NCI-H2107 treated with DMSO at 0.1 percent for 48 hours (cell line): ENCODE measurements around the gene SLC35F5.
A peak's percentile ranks its signal among the peaks of the same experiment; 100 is the strongest.
"Not testable (repeated sequence)": the region's sequence is repeated elsewhere in the genome, so short reads cannot be mapped to it uniquely, and the experiment has no call there.

Experiments used
- DNase-seq: peaks from one replicate; lab custom pipeline; 2025; ENCODE audit not compliant: unreplicated experiment; lab: John Stamatoyannopoulos, UW

SLC35F5 gene

GRCh38 chr2:113756355-113757137 lies at the start of gene SLC35F5:
Gene SLC35F5 (minus strand): TSS chr2:113756642. CDS start chr2:113756409, 233 bp downstream.
- peak; percentile 60 for DNase-seq

GRCh38 chr2:113799375-113799774 lies 42.9 kb upstream of the SLC35F5 start:
- DNase-seq = no peak

- no peak for DNase-seq
These were observed 40.8 kb upstream of the SLC35F5 start for GRCh38 chr2:113797237-113797636.

GRCh38 chr2:113796592-113797175 lies 40.2 kb upstream of the SLC35F5 start:
- DNase-seq = no peak

GRCh38 chr2:113795405-113795920 lies 39.0 kb upstream of the SLC35F5 start:
- no peak for DNase-seq

GRCh38 chr2:113791697-113792590 lies 35.5 kb upstream of the SLC35F5 start:
- DNase-seq = no peak

- DNase-seq = no peak
These were observed 28.6 kb upstream of the SLC35F5 start for GRCh38 chr2:113784823-113785744.

- DNase-seq = no peak
These were observed 24.0 kb upstream of the SLC35F5 start for GRCh38 chr2:113780472-113780871.

- no peak for DNase-seq
These were observed 20.9 kb upstream of the SLC35F5 start for GRCh38 chr2:113777371-113777770.

GRCh38 chr2:113776949-113777348 lies 20.5 kb upstream of the SLC35F5 start:
- DNase-seq = no peak

- DNase-seq = not testable (repeated sequence)
These were observed 18.2 kb upstream of the SLC35F5 start for GRCh38 chr2:113774616-113775015.

GRCh38 chr2:113770929-113771328 lies 14.5 kb upstream of the SLC35F5 start:
- DNase-seq = no peak

- DNase-seq = no peak
These were observed 13.1 kb upstream of the SLC35F5 start for GRCh38 chr2:113769555-113769954.

- DNase-seq = no peak
These were observed 12.3 kb upstream of the SLC35F5 start for GRCh38 chr2:113768770-113769169.

- no peak for DNase-seq
These were observed 11.5 kb upstream of the SLC35F5 start for GRCh38 chr2:113767811-113768460.

GRCh38 chr2:113765276-113765675 lies 8.8 kb upstream of the SLC35F5 start:
- DNase-seq = no peak

- DNase-seq = no peak
These were observed 6.1 kb upstream of the SLC35F5 start for GRCh38 chr2:113762377-113763118.

- DNase-seq = no peak
These were observed 4.0 kb upstream of the SLC35F5 start for GRCh38 chr2:113760400-113760799.

GRCh38 chr2:113757138-113757657 lies 756 bp upstream of the SLC35F5 start:
- DNase-seq = no peak
